Measurements from ENCODE around the gene TMPRSS9. TPM values are rescaled to one million over a fixed set of nuclear protein-coding genes. Genes with fewer than 3 reads are reported as not detected.

The TMPRSS9 gene
- under 1 TPM in 1 of 2 donors, not detected in 1; 0.25 TPM for total RNA-seq

DNA sequence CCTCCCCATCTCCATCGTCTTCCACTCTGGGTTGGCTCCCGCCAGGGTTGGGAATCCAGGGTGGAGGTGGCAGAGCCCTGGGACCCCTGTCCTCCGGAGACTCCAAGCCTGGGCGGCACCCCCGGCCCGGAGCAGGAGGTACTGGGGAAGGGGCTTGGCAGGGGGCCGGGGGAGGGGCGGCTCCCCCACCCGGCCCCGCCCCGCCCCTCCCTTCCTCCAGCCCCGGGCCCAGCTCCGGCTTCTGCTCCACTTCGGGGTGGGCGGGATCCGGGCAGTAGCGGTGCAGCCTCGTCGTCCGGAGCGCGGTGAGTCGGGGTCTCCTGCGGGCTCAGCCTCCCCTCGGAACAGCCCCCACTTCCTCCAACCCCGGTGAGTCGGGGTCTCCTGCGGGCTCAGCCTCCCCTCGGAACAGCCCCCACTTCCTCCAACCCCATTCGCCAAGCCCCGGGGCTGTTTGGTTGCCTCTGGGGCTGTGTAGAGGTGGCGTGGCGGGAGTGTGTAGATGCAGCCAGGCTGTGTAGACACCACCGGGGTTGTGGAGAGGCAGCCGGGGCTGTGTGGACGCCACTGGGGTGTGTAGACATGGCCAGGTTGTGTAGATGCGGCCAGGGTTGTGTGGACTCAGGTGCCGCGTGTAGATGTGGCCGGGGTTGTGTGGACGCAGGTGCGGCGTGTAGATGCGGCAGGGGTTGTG lies at the start of gene TMPRSS9:
Gene TMPRSS9 (plus strand): TSS at position 274 of the 694 bp plus-strand sequence. CDS start 29,521 bp downstream, outside the sequence.
- Histone ChIP-seq H3K4me1 (no peaks in the 10 kb centered on the region), H3K9ac (ENCODE audit: low read depth in 2 of 2, low read length in 2 of 2) (no peak within 1 kb of the TSS), H3K4me3 (no peak within 1 kb of the TSS), H3K36me3 (no peaks in the 10 kb centered on the region), H3K9me3 (no peaks in the 10 kb centered on the region), H3K27me3 (peaks cover 21% of the 10 kb centered on the region), H3K27ac (no peak within 1 kb of the TSS)
- intact Hi-C loops (cut with DNase I) = no loop called here
- DNase-seq = no peak
- TF ChIP-seq, protein P1, sequence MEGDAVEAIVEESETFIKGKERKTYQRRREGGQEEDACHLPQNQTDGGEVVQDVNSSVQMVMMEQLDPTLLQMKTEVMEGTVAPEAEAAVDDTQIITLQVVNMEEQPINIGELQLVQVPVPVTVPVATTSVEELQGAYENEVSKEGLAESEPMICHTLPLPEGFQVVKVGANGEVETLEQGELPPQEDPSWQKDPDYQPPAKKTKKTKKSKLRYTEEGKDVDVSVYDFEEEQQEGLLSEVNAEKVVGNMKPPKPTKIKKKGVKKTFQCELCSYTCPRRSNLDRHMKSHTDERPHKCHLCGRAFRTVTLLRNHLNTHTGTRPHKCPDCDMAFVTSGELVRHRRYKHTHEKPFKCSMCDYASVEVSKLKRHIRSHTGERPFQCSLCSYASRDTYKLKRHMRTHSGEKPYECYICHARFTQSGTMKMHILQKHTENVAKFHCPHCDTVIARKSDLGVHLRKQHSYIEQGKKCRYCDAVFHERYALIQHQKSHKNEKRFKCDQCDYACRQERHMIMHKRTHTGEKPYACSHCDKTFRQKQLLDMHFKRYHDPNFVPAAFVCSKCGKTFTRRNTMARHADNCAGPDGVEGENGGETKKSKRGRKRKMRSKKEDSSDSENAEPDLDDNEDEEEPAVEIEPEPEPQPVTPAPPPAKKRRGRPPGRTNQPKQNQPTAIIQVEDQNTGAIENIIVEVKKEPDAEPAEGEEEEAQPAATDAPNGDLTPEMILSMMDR (IDR thresholded peaks at IDR 0.05) = no peak

DNA sequence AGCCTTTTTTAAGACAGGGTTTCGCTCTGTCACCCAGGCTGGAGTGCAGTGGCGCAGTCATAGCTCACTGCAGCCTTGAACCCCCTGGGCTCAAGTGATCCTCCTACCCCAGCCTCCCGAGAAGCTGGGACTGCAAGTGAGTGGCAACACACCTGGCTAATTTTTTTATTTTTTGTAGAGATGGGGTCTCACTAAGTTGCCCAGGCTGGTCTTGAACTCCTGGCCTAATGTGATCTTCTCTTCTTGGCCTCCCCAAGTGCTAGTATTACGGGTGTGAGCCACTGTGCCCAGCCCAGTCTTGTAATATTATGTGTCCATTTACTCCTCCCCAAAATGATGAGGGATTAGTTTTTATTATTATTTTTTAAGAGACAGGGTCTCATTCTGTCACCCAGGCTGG lies 49.0 kb upstream of the TMPRSS9 start:
- TF ChIP-seq, protein P1 (IDR thresholded peaks at IDR 0.05) = no peak
- H3K4me1 ChIP-seq = no peaks in the 10 kb centered on the region
- peaks cover 21% of the 10 kb centered on the region for H3K27me3 ChIP-seq
- H3K9me3 ChIP-seq = no peaks in the 10 kb centered on the region
- H3K27ac ChIP-seq = no peak overlapping the region
- no peak overlapping the region for H3K4me3 ChIP-seq
- no peak for DNase-seq
- intact Hi-C loops (cut with DNase I) = no loop called here
- H3K9ac ChIP-seq (ENCODE audit: low read depth in 2 of 2, low read length in 2 of 2) = no peak overlapping the region
- H3K36me3 ChIP-seq = no peaks in the 10 kb centered on the region

DNA sequence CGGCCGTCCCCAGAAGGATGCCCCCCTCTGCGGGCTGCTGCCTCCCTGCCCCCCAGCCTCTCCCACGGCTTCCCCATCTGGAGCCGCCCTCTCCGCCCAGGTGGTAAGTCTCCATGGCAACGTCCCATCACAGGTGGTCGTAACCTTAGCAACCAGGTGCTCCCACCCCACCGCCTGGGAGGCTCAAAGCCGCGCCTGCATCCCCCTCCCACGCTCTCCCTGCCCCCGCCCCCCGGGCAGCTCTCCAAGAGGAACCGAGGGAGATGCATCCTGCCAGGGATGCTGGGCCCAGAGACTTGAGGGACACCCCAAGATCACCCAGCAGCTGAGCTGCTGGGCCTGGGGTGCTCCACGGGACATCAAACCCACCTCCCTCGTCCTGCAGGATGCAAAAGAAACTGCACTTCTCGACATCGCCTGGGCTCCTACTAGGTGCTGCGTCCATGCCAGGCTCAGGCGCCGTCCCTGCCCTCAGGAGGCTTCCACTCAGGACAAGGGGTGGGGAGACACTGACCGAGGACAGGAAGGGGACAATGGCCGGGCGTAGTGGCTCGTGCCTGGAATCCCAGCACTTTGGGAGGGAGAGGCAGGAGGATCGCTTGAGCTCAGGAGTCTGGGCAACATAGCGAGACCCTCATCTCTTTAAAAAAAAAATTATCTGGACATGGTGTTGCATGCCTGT lies 47.1 kb upstream of the TMPRSS9 start:
- TF ChIP-seq, protein P1 (IDR thresholded peaks at IDR 0.05) = no peak
- H3K27me3 ChIP-seq = peaks cover 12% of the 10 kb centered on the region
- intact Hi-C loops (cut with DNase I) = no loop called here

DNA sequence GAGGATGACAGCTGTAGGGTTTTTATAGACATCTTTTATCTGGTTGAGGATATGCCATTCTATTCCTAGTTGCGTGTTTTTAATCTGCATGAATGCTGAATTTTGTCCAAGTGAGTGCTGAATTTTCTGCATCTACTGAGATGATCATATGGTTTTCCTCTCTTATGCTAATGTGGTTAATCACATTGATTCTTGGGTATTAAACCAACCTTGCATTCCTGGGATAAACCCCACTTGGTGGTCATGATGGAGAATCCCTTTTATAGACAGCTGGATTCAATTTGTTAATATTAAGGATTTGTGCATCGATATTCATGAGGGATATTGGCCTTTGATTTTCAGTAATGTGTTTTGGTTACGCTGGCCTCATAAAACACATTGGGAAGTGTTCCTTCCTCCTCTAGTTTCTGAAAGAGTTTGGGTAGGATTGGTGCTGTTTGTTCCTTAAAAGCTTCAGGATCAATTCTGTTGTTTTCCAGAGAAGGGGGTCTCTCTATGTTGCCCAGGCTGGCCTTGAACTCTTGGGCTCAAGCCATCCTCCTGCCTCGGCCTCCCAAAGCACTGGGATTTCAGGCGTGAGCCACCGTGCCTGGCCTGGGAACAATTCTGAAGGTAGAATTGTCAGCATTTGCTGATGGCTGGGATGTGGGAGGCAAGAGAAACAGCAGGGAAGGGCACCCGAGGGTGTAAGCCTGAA lies 44.8 kb upstream of the TMPRSS9 start:
- H3K27ac ChIP-seq = no peak overlapping the region
- H3K4me1 ChIP-seq = no peaks in the 10 kb centered on the region
- H3K4me3 ChIP-seq = no peak overlapping the region
- TF ChIP-seq, protein P1 (IDR thresholded peaks at IDR 0.05) = no peak
- peaks cover 8% of the 10 kb centered on the region for H3K27me3 ChIP-seq
- no peaks in the 10 kb centered on the region for H3K9me3 ChIP-seq
- DNase-seq = no peak
- H3K36me3 ChIP-seq = no peaks in the 10 kb centered on the region
- no peak overlapping the region for H3K9ac ChIP-seq (ENCODE audit: low read depth in 2 of 2, low read length in 2 of 2)
- intact Hi-C loops (cut with DNase I) = loop anchor here (5.0 kb wide), 1 partner anchor 38 kb away; no protein-coding TSS in a partner anchor

More for the DNA sequence above, 47.1 kb upstream of the TMPRSS9 start:
- Histone ChIP-seq H3K9ac (ENCODE audit: low read depth in 2 of 2, low read length in 2 of 2) (no peak overlapping the region), H3K27ac (no peak overlapping the region), H3K36me3 (no peaks in the 10 kb centered on the region), H3K4me1 (no peaks in the 10 kb centered on the region), H3K9me3 (no peaks in the 10 kb centered on the region), H3K4me3 (no peak overlapping the region)
- DNase-seq = no peak

DNA sequence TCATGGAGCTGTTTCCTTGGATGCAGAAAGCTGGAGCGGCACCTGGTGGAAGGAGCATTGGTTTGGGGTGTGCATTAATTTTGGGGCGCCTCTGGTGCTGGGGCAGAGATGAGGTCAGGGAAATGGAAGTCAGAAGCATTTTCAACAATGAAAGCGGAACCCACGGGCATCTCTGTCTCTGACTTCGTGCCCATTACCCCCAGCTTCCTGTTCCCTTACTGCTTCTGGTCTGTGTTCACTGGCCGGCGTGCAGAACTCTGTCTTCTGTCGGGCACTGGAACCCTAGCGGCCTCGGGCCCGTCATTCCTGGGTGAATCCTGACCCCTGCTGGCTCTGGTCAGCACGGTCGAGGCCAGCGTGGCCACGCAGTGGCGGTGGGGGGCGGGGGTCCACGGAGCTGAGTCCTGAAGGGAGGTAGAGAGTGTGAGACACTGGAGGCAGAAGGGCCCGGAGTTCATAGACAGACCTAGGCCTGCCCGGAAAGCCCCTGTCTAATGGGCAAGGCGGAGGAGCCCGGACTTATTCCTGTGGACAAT lies 44.2 kb upstream of the TMPRSS9 start:
- peak; percentile 59 for DNase-seq
- no peaks in the 10 kb centered on the region for H3K36me3 ChIP-seq
- no peaks in the 10 kb centered on the region for H3K9me3 ChIP-seq
- intact Hi-C loops (cut with DNase I) = loop anchor here (5.0 kb wide), 1 partner anchor 39 kb away; no protein-coding TSS in a partner anchor
- H3K4me3 ChIP-seq = no peak overlapping the region
- no peak overlapping the region for H3K27ac ChIP-seq
- H3K4me1 ChIP-seq = no peaks in the 10 kb centered on the region
- no peak overlapping the region for H3K9ac ChIP-seq (ENCODE audit: low read depth in 2 of 2, low read length in 2 of 2)
- TF ChIP-seq, protein P1 (IDR thresholded peaks at IDR 0.05) = peak; percentile 39
- peaks cover 8% of the 10 kb centered on the region for H3K27me3 ChIP-seq

Data from colonic mucosa (tissue), 4 donors.